Measurements from ENCODE around the gene YPEL3.
"Not testable (repeated sequence)": the region's sequence is repeated elsewhere in the genome, so short reads cannot be mapped to it uniquely, and the experiment has no call there.

YPEL3 gene

GRCh38 chr16:30132591-30132990 lies 36.6 kb upstream of the YPEL3 start:
- H3K36me3 ChIP-seq (ENCODE audit: control insufficient read depth, insufficient read depth, low read length, severe bottlenecking) = no peaks in the 10 kb centered on the region
- no peak for DNase-seq (ENCODE audit: low read depth)

GRCh38 chr16:30131869-30132475 lies 36.0 kb upstream of the YPEL3 start:
- peak; percentile 9 for DNase-seq (ENCODE audit: low read depth)
- no peaks in the 10 kb centered on the region for H3K9me3 ChIP-seq (ENCODE audit: control insufficient read depth, low read length)
- no peaks in the 10 kb centered on the region for H3K4me1 ChIP-seq (ENCODE audit: control insufficient read depth, insufficient read depth, low read length)
- no peaks in the 10 kb centered on the region for H3K36me3 ChIP-seq (ENCODE audit: control insufficient read depth, insufficient read depth, low read length, severe bottlenecking)
- H3K27me3 ChIP-seq (replicated peaks; ENCODE audit: control insufficient read depth, insufficient read depth, low read length) = no peaks in the 10 kb centered on the region
- no peak overlapping the region for H3K9ac ChIP-seq (ENCODE audit: low read length)
- H3K4me3 ChIP-seq (ENCODE audit: low read length) = no peak overlapping the region

More at GRCh38 chr16:30132591-30132990, 36.6 kb upstream of the YPEL3 start:
- Histone ChIP-seq H3K4me3 (ENCODE audit: low read length) (no peak overlapping the region), H3K9me3 (ENCODE audit: control insufficient read depth, low read length) (no peaks in the 10 kb centered on the region), H3K9ac (ENCODE audit: low read length) (no peak overlapping the region), H3K4me1 (ENCODE audit: control insufficient read depth, insufficient read depth, low read length) (no peaks in the 10 kb centered on the region), H3K27me3 (replicated peaks; ENCODE audit: control insufficient read depth, insufficient read depth, low read length) (no peaks in the 10 kb centered on the region)

- H3K9ac ChIP-seq (ENCODE audit: low read length) = no peak overlapping the region
- DNase-seq (ENCODE audit: low read depth) = no peak
- peaks cover 15% of the 10 kb centered on the region for H3K4me1 ChIP-seq (ENCODE audit: control insufficient read depth, insufficient read depth, low read length)
- no peaks in the 10 kb centered on the region for H3K36me3 ChIP-seq (ENCODE audit: control insufficient read depth, insufficient read depth, low read length, severe bottlenecking)
- H3K9me3 ChIP-seq (ENCODE audit: control insufficient read depth, low read length) = no peaks in the 10 kb centered on the region
- H3K4me3 ChIP-seq (ENCODE audit: low read length) = no peak overlapping the region
- H3K27me3 ChIP-seq (replicated peaks; ENCODE audit: control insufficient read depth, insufficient read depth, low read length) = no peaks in the 10 kb centered on the region
Measured at GRCh38 chr16:30127993-30128392, 32.0 kb upstream of the YPEL3 start.

GRCh38 chr16:30125690-30126089 lies 29.7 kb upstream of the YPEL3 start:
- not testable (repeated sequence) for H3K4me3 ChIP-seq (ENCODE audit: low read length); H3K9ac ChIP-seq (ENCODE audit: low read length); H3K9me3 ChIP-seq (ENCODE audit: control insufficient read depth, low read length); DNase-seq (ENCODE audit: low read depth); H3K36me3 ChIP-seq (ENCODE audit: control insufficient read depth, insufficient read depth, low read length, severe bottlenecking); H3K27me3 ChIP-seq (replicated peaks; ENCODE audit: control insufficient read depth, insufficient read depth, low read length)
- H3K4me1 ChIP-seq (ENCODE audit: control insufficient read depth, insufficient read depth, low read length) = peaks cover 26% of the 10 kb centered on the region

GRCh38 chr16:30124985-30125379 lies 29.0 kb upstream of the YPEL3 start:
- no peaks in the 10 kb centered on the region for H3K27me3 ChIP-seq (replicated peaks; ENCODE audit: control insufficient read depth, insufficient read depth, low read length)
- DNase-seq (ENCODE audit: low read depth) = no peak
- no peaks in the 10 kb centered on the region for H3K9me3 ChIP-seq (ENCODE audit: control insufficient read depth, low read length)
- H3K4me3 ChIP-seq (ENCODE audit: low read length) = no peak overlapping the region
- peaks cover 26% of the 10 kb centered on the region for H3K4me1 ChIP-seq (ENCODE audit: control insufficient read depth, insufficient read depth, low read length)
- no peaks in the 10 kb centered on the region for H3K36me3 ChIP-seq (ENCODE audit: control insufficient read depth, insufficient read depth, low read length, severe bottlenecking)
- H3K9ac ChIP-seq (ENCODE audit: low read length) = peak overlapping the region; percentile 27

GRCh38 chr16:30122604-30123160 lies 26.7 kb upstream of the YPEL3 start:
- H3K36me3 ChIP-seq (ENCODE audit: control insufficient read depth, insufficient read depth, low read length, severe bottlenecking) = peaks cover 14% of the 10 kb centered on the region
- peak overlapping the region; percentile 83 for H3K9ac ChIP-seq (ENCODE audit: low read length)
- peak; percentile 45 for DNase-seq (ENCODE audit: low read depth)
- no peaks in the 10 kb centered on the region for H3K9me3 ChIP-seq (ENCODE audit: control insufficient read depth, low read length)
- H3K4me1 ChIP-seq (ENCODE audit: control insufficient read depth, insufficient read depth, low read length) = peaks cover 26% of the 10 kb centered on the region
- no peaks in the 10 kb centered on the region for H3K27me3 ChIP-seq (replicated peaks; ENCODE audit: control insufficient read depth, insufficient read depth, low read length)
- H3K4me3 ChIP-seq (ENCODE audit: low read length) = peak overlapping the region; percentile 78

GRCh38 chr16:30121741-30122571 lies 25.9 kb upstream of the YPEL3 start:
- no peak for DNase-seq (ENCODE audit: low read depth)
- Histone ChIP-seq H3K4me1 (ENCODE audit: control insufficient read depth, insufficient read depth, low read length) (peaks cover 26% of the 10 kb centered on the region), H3K9ac (ENCODE audit: low read length) (peak overlapping the region; percentile 83), H3K27me3 (replicated peaks; ENCODE audit: control insufficient read depth, insufficient read depth, low read length) (no peaks in the 10 kb centered on the region), H3K9me3 (ENCODE audit: control insufficient read depth, low read length) (no peaks in the 10 kb centered on the region), H3K36me3 (ENCODE audit: control insufficient read depth, insufficient read depth, low read length, severe bottlenecking) (peaks cover 22% of the 10 kb centered on the region), H3K4me3 (ENCODE audit: low read length) (peak overlapping the region; percentile 78)

- H3K9ac ChIP-seq (ENCODE audit: low read length) = no peak overlapping the region
- no peaks in the 10 kb centered on the region for H3K27me3 ChIP-seq (replicated peaks; ENCODE audit: control insufficient read depth, insufficient read depth, low read length)
- H3K36me3 ChIP-seq (ENCODE audit: control insufficient read depth, insufficient read depth, low read length, severe bottlenecking) = peaks cover 30% of the 10 kb centered on the region
- H3K4me3 ChIP-seq (ENCODE audit: low read length) = no peak overlapping the region
- no peak for DNase-seq (ENCODE audit: low read depth)
- H3K4me1 ChIP-seq (ENCODE audit: control insufficient read depth, insufficient read depth, low read length) = peaks cover 26% of the 10 kb centered on the region
- no peaks in the 10 kb centered on the region for H3K9me3 ChIP-seq (ENCODE audit: control insufficient read depth, low read length)
Measured at GRCh38 chr16:30120340-30121105, 24.5 kb upstream of the YPEL3 start.

- peaks cover 36% of the 10 kb centered on the region for H3K36me3 ChIP-seq (ENCODE audit: control insufficient read depth, insufficient read depth, low read length, severe bottlenecking)
Measured at GRCh38 chr16:30119428-30119827, 23.4 kb upstream of the YPEL3 start.

GRCh38 chr16:30117768-30118167 lies 21.8 kb upstream of the YPEL3 start:
- DNase-seq (ENCODE audit: low read depth) = no peak
- Histone ChIP-seq H3K4me3 (ENCODE audit: low read length) (no peak overlapping the region), H3K9ac (ENCODE audit: low read length) (no peak overlapping the region), H3K4me1 (ENCODE audit: control insufficient read depth, insufficient read depth, low read length) (peaks cover 25% of the 10 kb centered on the region), H3K9me3 (ENCODE audit: control insufficient read depth, low read length) (no peaks in the 10 kb centered on the region), H3K36me3 (ENCODE audit: control insufficient read depth, insufficient read depth, low read length, severe bottlenecking) (peaks cover 36% of the 10 kb centered on the region), H3K27me3 (replicated peaks; ENCODE audit: control insufficient read depth, insufficient read depth, low read length) (no peaks in the 10 kb centered on the region)

More at GRCh38 chr16:30119428-30119827, 23.4 kb upstream of the YPEL3 start:
- H3K9me3 ChIP-seq (ENCODE audit: control insufficient read depth, low read length) = no peaks in the 10 kb centered on the region
- no peaks in the 10 kb centered on the region for H3K27me3 ChIP-seq (replicated peaks; ENCODE audit: control insufficient read depth, insufficient read depth, low read length)
- no peak overlapping the region for H3K4me3 ChIP-seq (ENCODE audit: low read length)
- no peak for DNase-seq (ENCODE audit: low read depth)
- H3K9ac ChIP-seq (ENCODE audit: low read length) = no peak overlapping the region
- peaks cover 24% of the 10 kb centered on the region for H3K4me1 ChIP-seq (ENCODE audit: control insufficient read depth, insufficient read depth, low read length)

Measured in adipocyte (in vitro differentiated cells).